Trophoblast cell (in vitro differentiated cells and primary cell): ENCODE data around the gene GPR22.

Source experiments
- DNase-seq, 2 donors: peaks; one replicate each; pipeline ENCODE4 v3.0.0-alpha.2; 2016
- H2AFZ ChIP-seq: 2 replicates; pipeline ENCODE4 v1.6.1; 2013; ENCODE audit warnings: low read length, moderate library complexity, mild to moderate bottlenecking; ENCODE audit not compliant: insufficient read depth, poor library complexity
- H2AK5ac ChIP-seq: 2 replicates; pipeline ENCODE4 v1.6.1; 2013; ENCODE audit warnings: mild to moderate bottlenecking, low read length
- H2BK120ac ChIP-seq: 2 replicates; pipeline ENCODE4 v1.6.1; 2013; ENCODE audit warnings: low read length, mild to moderate bottlenecking, moderate library complexity; ENCODE audit not compliant: insufficient read depth, poor library complexity
- H2BK12ac ChIP-seq: 2 replicates; pipeline ENCODE4 v1.6.1; 2013; ENCODE audit warnings: mild to moderate bottlenecking, low read length, moderate library complexity
- H2BK5ac ChIP-seq: 2 replicates; pipeline ENCODE4 v1.6.1; 2013; ENCODE audit warnings: low read length, low read depth, moderate library complexity, mild to moderate bottlenecking; ENCODE audit not compliant: poor library complexity
- H3K14ac ChIP-seq: 2 replicates; pipeline ENCODE4 v1.6.1; 2013; ENCODE audit warnings: mild to moderate bottlenecking, low read length
- H3K18ac ChIP-seq: 2 replicates; pipeline ENCODE4 v1.6.1; 2013; ENCODE audit warnings: mild to moderate bottlenecking, low read length
- H3K23ac ChIP-seq: 2 replicates; pipeline ENCODE4 v1.6.1; 2013; ENCODE audit warnings: low read length
- H3K27ac ChIP-seq: 2 replicates; pipeline ENCODE4 v1.5.1; 2013; ENCODE audit warnings: low read depth, mild to moderate bottlenecking, inconsistent platforms, low read length, moderate library complexity
- H3K27me3 ChIP-seq: 2 replicates; pipeline ENCODE4 v1.6.1; 2013; ENCODE audit warnings: inconsistent platforms, mild to moderate bottlenecking, low read length, moderate library complexity; ENCODE audit not compliant: insufficient read depth
- H3K36me3 ChIP-seq, 2 experiments: 1 replicate in 1 of 2; 2 replicates in 1 of 2; pipeline ENCODE4 v1.6.1; 2013; ENCODE audit warnings: low read length in 2 of 2, mild to moderate bottlenecking in 2 of 2, moderate library complexity in 1 of 2; ENCODE audit not compliant: insufficient read depth in 2 of 2, control insufficient read depth in 1 of 2
- H3K4ac ChIP-seq: 2 replicates; pipeline ENCODE4 v1.6.1; 2013; ENCODE audit warnings: low read depth, mild to moderate bottlenecking, low read length, moderate library complexity
- H3K4me1 ChIP-seq, 2 experiments: 1 replicate in 1 of 2; 2 replicates in 1 of 2; pipeline ENCODE4 v1.6.1; 2013; ENCODE audit warnings: low read length in 2 of 2, mild to moderate bottlenecking in 2 of 2, moderate library complexity in 1 of 2; ENCODE audit not compliant: insufficient read depth in 2 of 2, control insufficient read depth in 1 of 2
- H3K4me2 ChIP-seq: 2 replicates; pipeline ENCODE4 v1.6.1; 2013; ENCODE audit warnings: inconsistent platforms, mild to moderate bottlenecking, low read length, moderate library complexity
- H3K4me3 ChIP-seq: 2 replicates; pipeline ENCODE4 v1.5.1; 2013; ENCODE audit warnings: mild to moderate bottlenecking, low read depth, low read length, inconsistent platforms
- H3K79me1 ChIP-seq: one replicate; pipeline ENCODE4 v1.6.1; 2013; ENCODE audit warnings: low read length
- H3K79me2 ChIP-seq: 2 replicates; pipeline ENCODE4 v1.6.1; 2013; ENCODE audit warnings: low read length, mild to moderate bottlenecking; ENCODE audit not compliant: control insufficient read depth, insufficient read depth, poor library complexity
- H3K9ac ChIP-seq: 2 replicates; pipeline ENCODE4 v1.6.1; 2013; ENCODE audit warnings: mild to moderate bottlenecking, low read length
- H3K9me3 ChIP-seq: 2 replicates; pipeline ENCODE4 v1.6.1; 2013; ENCODE audit warnings: low read depth, mild to moderate bottlenecking, control low read depth, inconsistent platforms, low read length; ENCODE audit not compliant: insufficient read depth
- H4K12ac ChIP-seq: 2 replicates; pipeline ENCODE4 v1.6.1; 2013; ENCODE audit warnings: low read depth, mild to moderate bottlenecking, low read length, moderate library complexity
- H4K8ac ChIP-seq: 2 replicates; pipeline ENCODE4 v1.6.1; 2013; ENCODE audit warnings: low read depth, mild to moderate bottlenecking, low read length, moderate library complexity
- H4K91ac ChIP-seq: one replicate; pipeline ENCODE4 v1.6.1; 2013; ENCODE audit warnings: low read depth, mild to moderate bottlenecking, low read length, moderate library complexity
- WGBS: extraction: QIAGEN DNeasy Blood & Tissue Kit; methylation state at CpG from one replicate; pipeline ENCODE4 v1.1.7; 2013; ENCODE audit warnings: missing lambda C conversion rate; ENCODE audit not compliant: insufficient read length, insufficient coverage; ENCODE audit errors: extremely low coverage; 5-methylcytosine and 5-hydroxymethylcytosine counted together

The GPR22 gene

GRCh38 chr7:107432261-107432660 lies 37.6 kb upstream of the GPR22 start:
- H2AFZ ChIP-seq: no peak overlapping the region
- no peak for DNase-seq
- H3K4me1 ChIP-seq: no peaks in the 10 kb centered on the region
- no peaks in the 10 kb centered on the region for H3K36me3 ChIP-seq
- H2BK12ac ChIP-seq: no peak overlapping the region
- H4K8ac ChIP-seq: no peak overlapping the region
- no peaks in the 10 kb centered on the region for H3K27me3 ChIP-seq
- no peak overlapping the region for H3K14ac ChIP-seq
- no peaks in the 10 kb centered on the region for H3K79me1 ChIP-seq
- no peak overlapping the region for H3K18ac ChIP-seq
- no peak overlapping the region for H2AK5ac ChIP-seq
- H3K4me3 ChIP-seq: no peak overlapping the region
- no peak overlapping the region for H3K4me2 ChIP-seq
- H2BK5ac ChIP-seq: no peak overlapping the region
- H3K9me3 ChIP-seq: no peaks in the 10 kb centered on the region
- H3K27ac ChIP-seq: no peak overlapping the region
- no peak overlapping the region for H4K12ac ChIP-seq
- no peak overlapping the region for H3K23ac ChIP-seq
- no peaks in the 10 kb centered on the region for H3K79me2 ChIP-seq
- H4K91ac ChIP-seq: no peak overlapping the region
- no peak overlapping the region for H2BK120ac ChIP-seq
- H3K4ac ChIP-seq: no peak overlapping the region
- no CpG with 5 or more reads among the region's 1 CpG for WGBS
- no peak overlapping the region for H3K9ac ChIP-seq

- no peak for DNase-seq
- H4K8ac ChIP-seq: no peak overlapping the region
These were observed 34.1 kb upstream of the GPR22 start for GRCh38 chr7:107435749-107436148.

DNA sequence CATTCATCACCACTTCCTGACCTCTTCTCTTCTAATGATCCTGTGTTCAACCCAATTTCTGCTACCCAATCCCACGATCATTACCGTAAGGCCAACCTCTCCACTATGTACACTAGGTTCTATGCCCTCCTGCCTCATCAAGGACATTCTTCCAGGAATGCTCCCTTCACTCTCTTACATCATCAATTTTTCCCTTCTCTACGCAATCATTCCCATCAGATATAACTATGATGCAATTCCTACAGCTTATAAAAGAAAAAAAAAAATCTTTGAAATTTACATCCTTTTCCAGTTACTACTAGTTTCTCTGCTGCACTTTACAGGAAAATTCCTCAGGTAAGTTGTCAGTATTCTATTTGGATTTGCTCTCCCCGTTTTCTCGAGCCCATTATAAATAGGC lies 30.8 kb upstream of the GPR22 start:
- Histone ChIP-seq H3K14ac (no peak overlapping the region), H3K9me3 (no peaks in the 10 kb centered on the region), H3K18ac (no peak overlapping the region), H3K4me3 (no peak overlapping the region), H3K79me2 (no peaks in the 10 kb centered on the region), H3K27me3 (no peaks in the 10 kb centered on the region), H2BK12ac (no peak overlapping the region), H2AFZ (no peak overlapping the region), H3K36me3 (no peaks in the 10 kb centered on the region), H3K4ac (no peak overlapping the region), H3K79me1 (no peaks in the 10 kb centered on the region), H2AK5ac (no peak overlapping the region), H4K91ac (no peak overlapping the region), H3K23ac (no peak overlapping the region), H3K27ac (no peak overlapping the region), H3K4me1 (no peaks in the 10 kb centered on the region), H3K4me2 (no peak overlapping the region), H2BK5ac (no peak overlapping the region), H2BK120ac (no peak overlapping the region), H4K8ac (no peak overlapping the region), H3K9ac (no peak overlapping the region), H4K12ac (no peak overlapping the region)
- DNase-seq: no peak
- 100% methylated on average over 1 of the region's 5 CpGs for WGBS

More at GRCh38 chr7:107435749-107436148, 34.1 kb upstream of the GPR22 start:
- Histone ChIP-seq H4K12ac (no peak overlapping the region), H3K23ac (no peak overlapping the region), H3K4me1 (no peaks in the 10 kb centered on the region), H3K27ac (no peak overlapping the region), H3K27me3 (no peaks in the 10 kb centered on the region), H3K14ac (no peak overlapping the region), H2BK12ac (no peak overlapping the region), H3K4ac (no peak overlapping the region), H3K4me2 (no peak overlapping the region), H3K4me3 (no peak overlapping the region), H2BK120ac (no peak overlapping the region), H2BK5ac (no peak overlapping the region), H3K79me2 (no peaks in the 10 kb centered on the region), H3K79me1 (no peaks in the 10 kb centered on the region), H2AFZ (no peak overlapping the region), H3K18ac (no peak overlapping the region), H2AK5ac (no peak overlapping the region), H3K36me3 (no peaks in the 10 kb centered on the region), H3K9ac (no peak overlapping the region), H3K9me3 (no peaks in the 10 kb centered on the region), H4K91ac (no peak overlapping the region)
- no CpG with 5 or more reads among the region's 1 CpG for WGBS

GRCh38 chr7:107441581-107442422 lies 28.1 kb upstream of the GPR22 start:
- H2BK120ac ChIP-seq: no peak overlapping the region
- H3K27ac ChIP-seq: no peak overlapping the region
- no peak overlapping the region for H3K4me3 ChIP-seq
- H3K14ac ChIP-seq: no peak overlapping the region
- no peak overlapping the region for H2AK5ac ChIP-seq
- H4K8ac ChIP-seq: no peak overlapping the region
- no peaks in the 10 kb centered on the region for H3K36me3 ChIP-seq
- no peaks in the 10 kb centered on the region for H3K79me2 ChIP-seq
- H2BK5ac ChIP-seq: no peak overlapping the region
- no peak for DNase-seq
- no peak overlapping the region for H3K9ac ChIP-seq
- no peak overlapping the region for H3K18ac ChIP-seq
- H4K91ac ChIP-seq: no peak overlapping the region
- no peak overlapping the region for H2BK12ac ChIP-seq
- H3K79me1 ChIP-seq: no peaks in the 10 kb centered on the region
- no peak overlapping the region for H3K4me2 ChIP-seq
- no peak overlapping the region for H2AFZ ChIP-seq
- no peaks in the 10 kb centered on the region for H3K27me3 ChIP-seq
- H3K4ac ChIP-seq: no peak overlapping the region
- H3K4me1 ChIP-seq: no peaks in the 10 kb centered on the region
- no peak overlapping the region for H3K23ac ChIP-seq
- no peaks in the 10 kb centered on the region for H3K9me3 ChIP-seq
- no peak overlapping the region for H4K12ac ChIP-seq
